Endodermal cell (in vitro differentiated cells): ENCODE data around the gene ARIH1. TPM values are rescaled to one million over a fixed set of nuclear protein-coding genes. Genes with fewer than 3 reads are reported as not detected.

ENCODE experiments used
- DNase-seq: peaks from one replicate; pipeline ENCODE4 v3.0.0-alpha.2; 2017
- H3K27ac ChIP-seq: 2 replicates; pipeline ENCODE4 v1.5.1; 2013; ENCODE audit warnings: mild to moderate bottlenecking, low read depth, low read length, moderate library complexity
- H3K27me3 ChIP-seq: 2 replicates; pipeline ENCODE4 v1.6.1; 2013; ENCODE audit warnings: mild to moderate bottlenecking, low read length, moderate library complexity; ENCODE audit not compliant: insufficient read depth, control insufficient read depth, poor library complexity, severe bottlenecking
- H3K36me3 ChIP-seq: 2 replicates; pipeline ENCODE4 v1.7.0; 2013; ENCODE audit warnings: mild to moderate bottlenecking, low read length, moderate library complexity; ENCODE audit not compliant: control insufficient read depth, insufficient read depth
- H3K4me1 ChIP-seq: one replicate; pipeline ENCODE4 v1.7.0; 2013; ENCODE audit warnings: low read length; ENCODE audit not compliant: control insufficient read depth, insufficient read depth
- H3K4me3 ChIP-seq: 2 replicates; pipeline ENCODE4 v1.5.1; 2013; ENCODE audit warnings: mild to moderate bottlenecking, low read length, moderate library complexity
- H3K9ac ChIP-seq: 2 replicates; pipeline ENCODE4 v1.6.1; 2013; ENCODE audit warnings: mild to moderate bottlenecking, low read length, moderate library complexity; ENCODE audit not compliant: poor library complexity, severe bottlenecking; ENCODE audit errors: extremely low read depth
- H3K9me3 ChIP-seq: 2 replicates; pipeline ENCODE4 v1.6.1; 2013; ENCODE audit warnings: mild to moderate bottlenecking, low read length, moderate library complexity; ENCODE audit not compliant: control insufficient read depth
- H3K27ac Mint-ChIP-seq: 2 replicates; pipeline ENCODE4 v1.8.0; 2020; ENCODE audit warnings: mixed read lengths
- H3K27me3 Mint-ChIP-seq: 2 replicates; pipeline ENCODE4 v1.8.0; 2021; ENCODE audit warnings: mild to moderate bottlenecking, mixed read lengths; ENCODE audit not compliant: insufficient read depth
- H3K36me3 Mint-ChIP-seq: 2 replicates; pipeline ENCODE4 v1.8.0; 2020; ENCODE audit warnings: low read depth, mixed read lengths
- H3K4me1 Mint-ChIP-seq: 2 replicates; pipeline ENCODE4 v1.8.0; 2020; ENCODE audit warnings: mixed read lengths
- H3K4me3 Mint-ChIP-seq: 2 replicates; pipeline ENCODE4 v1.8.0; 2020; ENCODE audit warnings: mild to moderate bottlenecking, moderate library complexity, mixed read lengths
- H3K9me3 Mint-ChIP-seq: 2 replicates; pipeline ENCODE4 v1.8.0; 2020; ENCODE audit warnings: mild to moderate bottlenecking, mixed read lengths
- WGBS, 2 experiments: methylation state at CpG; one replicate each; pipeline versions ENCODE4 v1.1.5 to v1.1.7; 2013; ENCODE audit warnings: missing lambda C conversion rate in 2 of 2, mixed read lengths in 1 of 2; ENCODE audit not compliant: insufficient coverage in 1 of 2, insufficient read length in 1 of 2; 5-methylcytosine and 5-hydroxymethylcytosine counted together
- total RNA-seq, 2 donors: library from RNA; stranded (reverse); fragmentation: NEBNext Ultra II Directional in 1 of 2; extraction: Animal tissue kit (Norgen Biotek cat#: 25700) in 1 of 2; gene quantifications; 2 replicates in 1 of 2; 3 replicates in 1 of 2; pipeline ENCODE4 v1.2.1, GENCODE V29; 2021
- TF ChIP-seq, protein P1 (sequence below): fragments of 200-600 bp; sonication (generic); conservative IDR thresholded peaks from 2 replicates; pipeline ENCODE4 v1.5.0; 2021; ENCODE audit warnings: antibody characterized with exemption, mild to moderate bottlenecking

Gene ARIH1
- total RNA-seq, 2 donors from 2014 or later, result 183 to 238 TPM

DNA sequence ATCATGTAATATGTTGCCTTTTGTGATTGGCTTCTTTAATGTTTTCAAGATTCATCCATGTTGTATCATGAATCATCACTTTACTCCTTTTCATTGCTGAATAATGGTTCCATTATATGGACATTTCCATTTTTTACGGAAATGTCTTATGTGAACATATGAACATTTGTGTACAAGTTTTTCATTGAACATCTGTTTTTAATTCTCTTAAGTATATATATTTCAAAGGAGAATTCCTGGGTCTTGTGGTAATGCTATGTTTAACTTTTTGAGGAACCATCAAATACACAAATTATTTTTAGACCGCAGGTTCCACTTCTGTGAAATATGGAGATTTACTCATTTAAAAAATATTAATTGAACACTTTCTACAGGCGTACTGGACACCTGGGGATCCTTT lies 85.7 kb downstream of the ARIH1 start:
- TF ChIP-seq, protein P1, sequence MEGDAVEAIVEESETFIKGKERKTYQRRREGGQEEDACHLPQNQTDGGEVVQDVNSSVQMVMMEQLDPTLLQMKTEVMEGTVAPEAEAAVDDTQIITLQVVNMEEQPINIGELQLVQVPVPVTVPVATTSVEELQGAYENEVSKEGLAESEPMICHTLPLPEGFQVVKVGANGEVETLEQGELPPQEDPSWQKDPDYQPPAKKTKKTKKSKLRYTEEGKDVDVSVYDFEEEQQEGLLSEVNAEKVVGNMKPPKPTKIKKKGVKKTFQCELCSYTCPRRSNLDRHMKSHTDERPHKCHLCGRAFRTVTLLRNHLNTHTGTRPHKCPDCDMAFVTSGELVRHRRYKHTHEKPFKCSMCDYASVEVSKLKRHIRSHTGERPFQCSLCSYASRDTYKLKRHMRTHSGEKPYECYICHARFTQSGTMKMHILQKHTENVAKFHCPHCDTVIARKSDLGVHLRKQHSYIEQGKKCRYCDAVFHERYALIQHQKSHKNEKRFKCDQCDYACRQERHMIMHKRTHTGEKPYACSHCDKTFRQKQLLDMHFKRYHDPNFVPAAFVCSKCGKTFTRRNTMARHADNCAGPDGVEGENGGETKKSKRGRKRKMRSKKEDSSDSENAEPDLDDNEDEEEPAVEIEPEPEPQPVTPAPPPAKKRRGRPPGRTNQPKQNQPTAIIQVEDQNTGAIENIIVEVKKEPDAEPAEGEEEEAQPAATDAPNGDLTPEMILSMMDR, result no peak
- Histone ChIP-seq H3K4me3 (no peak overlapping the region), H3K36me3 (peaks cover 92% of the 10 kb centered on the region), H3K9ac (no peak overlapping the region), H3K4me1 (no peaks in the 10 kb centered on the region), H3K9me3 (no peaks in the 10 kb centered on the region), H3K27me3 (no peaks in the 10 kb centered on the region), H3K27ac (no peak overlapping the region)
- no CpG with 5 or more reads among the region's 3 CpGs for WGBS, 2 experiments
- H3K9me3 Mint-ChIP-seq, result no peaks in the 10 kb centered on the region
- H3K27ac Mint-ChIP-seq, result no peak overlapping the region
- no peaks in the 10 kb centered on the region for H3K27me3 Mint-ChIP-seq
- H3K36me3 Mint-ChIP-seq, result peaks cover 68% of the 10 kb centered on the region
- no peak for DNase-seq
- no peaks in the 10 kb centered on the region for H3K4me1 Mint-ChIP-seq
- no peak overlapping the region for H3K4me3 Mint-ChIP-seq

DNA sequence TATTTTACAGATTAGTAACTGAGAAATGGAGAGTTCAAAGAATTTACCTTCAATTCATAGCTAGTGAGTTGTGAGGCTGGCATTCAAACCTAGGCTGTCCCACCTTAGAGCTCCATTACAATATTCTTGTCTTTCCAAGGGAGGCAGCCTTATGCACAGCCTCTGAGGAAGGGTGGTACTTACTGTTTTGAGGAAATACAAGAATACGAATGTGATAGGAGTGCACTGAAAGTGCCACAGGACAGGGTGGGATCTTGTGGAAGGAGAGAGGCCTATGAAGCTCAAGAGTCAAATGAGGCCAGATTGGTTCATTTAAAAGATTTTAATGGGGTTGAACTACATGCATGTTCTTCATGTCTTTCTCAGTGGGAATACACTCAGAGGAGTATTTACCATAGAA lies 86.3 kb downstream of the ARIH1 start:
- H3K27me3 Mint-ChIP-seq, result no peaks in the 10 kb centered on the region
- H3K4me1 Mint-ChIP-seq, result no peaks in the 10 kb centered on the region
- H3K9ac ChIP-seq, result no peak overlapping the region
- no peak overlapping the region for H3K4me3 ChIP-seq
- peak overlapping the region; percentile 74 for H3K27ac Mint-ChIP-seq
- peaks cover 90% of the 10 kb centered on the region for H3K36me3 ChIP-seq
- no peaks in the 10 kb centered on the region for H3K9me3 Mint-ChIP-seq
- WGBS, 2 experiments, result 90 to 100% methylated on average over 1 of the region's 1 CpG
- H3K4me1 ChIP-seq, result no peaks in the 10 kb centered on the region
- no peaks in the 10 kb centered on the region for H3K27me3 ChIP-seq
- no peaks in the 10 kb centered on the region for H3K9me3 ChIP-seq
- H3K4me3 Mint-ChIP-seq, result no peak overlapping the region
- TF ChIP-seq, protein P1, result no peak
- DNase-seq, result no peak
- no peak overlapping the region for H3K27ac ChIP-seq
- H3K36me3 Mint-ChIP-seq, result peaks cover 63% of the 10 kb centered on the region

DNA sequence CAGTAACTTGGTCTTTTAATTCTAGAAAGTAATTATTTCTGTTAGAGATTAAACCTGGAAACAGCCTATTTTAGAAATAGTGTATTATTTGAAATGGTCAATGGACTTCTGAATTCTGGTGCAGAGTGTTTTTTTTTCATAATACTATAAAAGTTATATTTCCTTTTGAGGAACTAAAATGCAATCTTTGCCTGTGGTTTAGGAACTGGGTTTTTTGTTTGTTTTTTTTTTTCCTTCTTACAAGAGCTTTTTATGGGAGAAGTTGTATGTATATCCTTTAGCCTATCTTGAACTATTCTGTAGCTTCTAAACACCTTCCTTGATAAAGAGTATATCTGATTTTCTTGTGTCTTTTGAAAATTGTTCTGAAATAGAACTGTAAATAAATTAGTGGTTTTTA lies 88.3 kb downstream of the ARIH1 start:
- Histone ChIP-seq H3K4me3 (no peak overlapping the region), H3K9ac (no peak overlapping the region), H3K36me3 (peaks cover 80% of the 10 kb centered on the region), H3K9me3 (no peaks in the 10 kb centered on the region), H3K4me1 (peaks cover 4% of the 10 kb centered on the region), H3K27me3 (no peaks in the 10 kb centered on the region), H3K27ac (no peak overlapping the region)
- DNase-seq, result no peak
- H3K27me3 Mint-ChIP-seq, result no peaks in the 10 kb centered on the region
- H3K36me3 Mint-ChIP-seq, result peaks cover 47% of the 10 kb centered on the region
- peaks cover 6% of the 10 kb centered on the region for H3K4me1 Mint-ChIP-seq
- H3K9me3 Mint-ChIP-seq, result no peaks in the 10 kb centered on the region
- no peak overlapping the region for H3K27ac Mint-ChIP-seq
- H3K4me3 Mint-ChIP-seq, result no peak overlapping the region
- TF ChIP-seq, protein P1, result no peak
